Tibial artery (tissue), 4 donors: ENCODE measurements around the gene MORN5.

Experiments used
- DNase-seq, 2 donors: peaks; one replicate each; pipeline ENCODE4 v3.0.0-alpha.2; 2019
- H3K27ac ChIP-seq, 2 donors: fragments of 200-600 bp; sonication (generic) in 1 of 2; 1 replicate in 1 of 2; 2 replicates in 1 of 2; pipeline ENCODE4 v1.5.1; 2018 to 2019; ENCODE audit warnings: mild to moderate bottlenecking in 1 of 2
- H3K27me3 ChIP-seq, 2 donors: fragments of 200-600 bp; sonication (generic) in 1 of 2; one replicate each; pipeline versions ENCODE4 v1.5.1 to v1.6.0; 2016 to 2019
- H3K36me3 ChIP-seq, 3 donors: fragments of 200-600 bp; sonication (generic) in 2 of 3; one replicate each; pipeline ENCODE4 v1.5.1; 2016 to 2019; ENCODE audit warnings: mild to moderate bottlenecking in 2 of 3
- H3K4me1 ChIP-seq, 4 donors: fragments of 200-600 bp; sonication (generic) in 2 of 4; 1 replicate in 3 of 4; 2 replicates in 1 of 4; pipeline ENCODE4 v1.5.1; 2016 to 2019
- H3K4me3 ChIP-seq, 2 donors: fragments of 200-600 bp; sonication (generic) in 1 of 2; 1 replicate in 1 of 2; 2 replicates in 1 of 2; pipeline ENCODE4 v1.5.1; 2018 to 2019; ENCODE audit warnings: mild to moderate bottlenecking in 2 of 2
- H3K9me3 ChIP-seq, 3 donors: fragments of 200-600 bp; sonication (generic) in 1 of 3; one replicate each; pipeline ENCODE4 v1.5.1; 2016 to 2019
- intact Hi-C: fragments of 100-400 bp; cut with DNase I; formaldehyde crosslinking; loops from one replicate; pipeline ENCODE4 v1.15.0; 2023; ENCODE audit warnings: low total_unique reads
- TF ChIP-seq, protein P1 (sequence below), 2 experiments: fragments of 200-600 bp in 1 of 2; fragments of 450-650 bp in 1 of 2; IDR thresholded peaks; one replicate each; pipeline ENCODE4 v1.5.1; 2017 to 2019; ENCODE audit warnings: antibody characterized with exemption in 2 of 2, mild to moderate bottlenecking in 1 of 2, moderate library complexity in 1 of 2

Gene MORN5

GRCh38 chr9:122213589-122214413 is 54.1 kb downstream of the MORN5 start:
- DNase-seq, result no peak
- Histone ChIP-seq H3K4me3 (peak overlapping the region; percentile 20 to 43), H3K36me3 (no peaks in the 10 kb centered on the region), H3K27me3 (peaks cover 8 to 90% of the 10 kb centered on the region in 2 donors), H3K27ac (no peak overlapping the region), H3K4me1 (peaks cover 0 to 29% (median 13%) of the 10 kb centered on the region in 4 donors), H3K9me3 (no peaks in the 10 kb centered on the region)
- TF ChIP-seq, protein P1, sequence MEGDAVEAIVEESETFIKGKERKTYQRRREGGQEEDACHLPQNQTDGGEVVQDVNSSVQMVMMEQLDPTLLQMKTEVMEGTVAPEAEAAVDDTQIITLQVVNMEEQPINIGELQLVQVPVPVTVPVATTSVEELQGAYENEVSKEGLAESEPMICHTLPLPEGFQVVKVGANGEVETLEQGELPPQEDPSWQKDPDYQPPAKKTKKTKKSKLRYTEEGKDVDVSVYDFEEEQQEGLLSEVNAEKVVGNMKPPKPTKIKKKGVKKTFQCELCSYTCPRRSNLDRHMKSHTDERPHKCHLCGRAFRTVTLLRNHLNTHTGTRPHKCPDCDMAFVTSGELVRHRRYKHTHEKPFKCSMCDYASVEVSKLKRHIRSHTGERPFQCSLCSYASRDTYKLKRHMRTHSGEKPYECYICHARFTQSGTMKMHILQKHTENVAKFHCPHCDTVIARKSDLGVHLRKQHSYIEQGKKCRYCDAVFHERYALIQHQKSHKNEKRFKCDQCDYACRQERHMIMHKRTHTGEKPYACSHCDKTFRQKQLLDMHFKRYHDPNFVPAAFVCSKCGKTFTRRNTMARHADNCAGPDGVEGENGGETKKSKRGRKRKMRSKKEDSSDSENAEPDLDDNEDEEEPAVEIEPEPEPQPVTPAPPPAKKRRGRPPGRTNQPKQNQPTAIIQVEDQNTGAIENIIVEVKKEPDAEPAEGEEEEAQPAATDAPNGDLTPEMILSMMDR (IDR thresholded peaks at IDR 0.05), result no peak
- intact Hi-C loops, result no loop called here

DNA sequence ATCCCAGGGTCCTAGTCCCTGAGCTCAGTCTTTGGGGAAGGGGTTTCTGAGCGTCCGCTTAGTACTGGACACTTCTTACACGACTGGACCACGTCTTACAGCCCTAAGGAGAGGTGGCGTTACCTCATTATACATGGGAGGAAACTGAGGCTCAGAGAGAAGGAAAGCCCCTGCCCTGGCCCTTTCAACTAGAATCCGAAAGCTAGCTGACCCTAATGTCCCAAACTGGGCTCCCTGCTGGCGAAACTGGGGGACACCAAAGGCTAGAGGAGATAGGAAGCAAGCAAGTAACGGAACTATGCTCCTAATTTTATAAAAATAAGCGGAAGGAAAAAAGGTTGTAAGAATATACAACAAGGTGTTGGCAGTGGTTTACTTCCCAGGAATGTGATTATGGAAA is 54.8 kb downstream of the MORN5 start:
- Histone ChIP-seq H3K27me3 (peaks cover 8 to 95% of the 10 kb centered on the region in 2 donors), H3K4me1 (peaks cover 0 to 36% (median 18%) of the 10 kb centered on the region in 4 donors), H3K36me3 (no peaks in the 10 kb centered on the region), H3K9me3 (no peaks in the 10 kb centered on the region), H3K27ac (no peak overlapping the region), H3K4me3 (peak overlapping the region in 1 of 2 donors; percentile 43)
- no peak for DNase-seq
- intact Hi-C loops, result no loop called here
- TF ChIP-seq, protein P1 (IDR thresholded peaks at IDR 0.05), result no peak

DNA sequence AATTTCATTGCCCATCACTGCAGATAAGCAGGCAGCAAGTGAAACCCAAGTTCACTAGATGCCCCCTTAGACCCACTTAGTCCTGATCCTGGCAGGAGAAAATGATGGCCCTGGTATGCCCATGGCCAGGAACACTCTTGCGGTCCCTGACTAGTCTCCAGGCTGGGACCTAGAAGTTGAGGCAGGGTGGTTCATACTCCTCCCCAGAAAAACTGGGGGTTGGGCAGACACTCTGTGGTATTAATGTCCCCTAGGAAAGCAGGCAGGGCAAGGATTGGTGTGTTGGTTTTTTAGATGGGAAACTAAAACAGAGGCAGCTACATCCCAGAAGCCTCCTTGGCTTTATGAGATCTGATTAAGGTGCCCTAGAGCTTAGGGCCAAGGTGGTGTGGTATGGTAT is 56.0 kb downstream of the MORN5 start:
- Histone ChIP-seq H3K27me3 (peaks cover 8 to 96% of the 10 kb centered on the region in 2 donors), H3K36me3 (no peaks in the 10 kb centered on the region), H3K4me1 (peaks cover 0 to 47% (median 29%) of the 10 kb centered on the region in 4 donors), H3K27ac (no peak overlapping the region), H3K4me3 (no peak overlapping the region), H3K9me3 (no peaks in the 10 kb centered on the region)
- intact Hi-C loops, result no loop called here
- DNase-seq, result no peak
- TF ChIP-seq, protein P1 (IDR thresholded peaks at IDR 0.05), result no peak

DNA sequence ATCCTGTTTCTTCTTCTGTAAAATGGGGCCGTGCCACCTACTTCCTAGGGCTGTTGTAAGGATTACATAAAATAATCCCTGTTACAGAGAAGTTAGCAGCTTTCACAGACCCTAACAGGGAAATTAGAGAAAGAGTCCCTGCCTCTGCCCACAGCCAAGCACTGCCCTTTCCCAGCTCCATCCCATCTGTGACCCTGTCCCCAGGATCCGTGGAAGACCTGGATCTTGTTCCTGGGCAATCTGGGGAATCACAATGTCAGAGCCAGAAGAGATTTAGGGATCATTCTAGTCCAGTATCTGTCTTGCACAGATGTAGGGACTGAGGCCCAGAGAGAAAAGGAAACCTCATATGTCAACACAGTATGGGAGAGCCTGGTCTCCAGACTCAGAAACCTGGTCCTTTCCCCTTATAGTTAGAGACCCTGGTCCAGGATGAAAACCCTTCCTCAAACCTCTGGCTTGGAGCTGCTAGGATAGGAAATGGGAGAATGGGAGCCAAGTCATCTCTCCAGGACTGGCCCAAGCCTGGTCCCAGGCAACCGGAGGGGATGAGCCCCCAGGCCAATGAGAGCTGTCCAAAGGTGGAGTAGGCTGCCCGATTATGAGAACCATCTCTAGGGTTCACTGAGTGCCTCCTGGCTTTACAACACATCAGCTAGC is 56.6 kb downstream of the MORN5 start:
- Histone ChIP-seq H3K27ac (no peak overlapping the region), H3K4me1 (peaks cover 0 to 52% (median 29%) of the 10 kb centered on the region in 4 donors), H3K27me3 (peaks cover 8 to 96% of the 10 kb centered on the region in 2 donors), H3K4me3 (no peak overlapping the region), H3K36me3 (no peaks in the 10 kb centered on the region), H3K9me3 (no peaks in the 10 kb centered on the region)
- intact Hi-C loops, result no loop called here
- no peak for DNase-seq
- TF ChIP-seq, protein P1 (IDR thresholded peaks at IDR 0.05), result no peak

DNA sequence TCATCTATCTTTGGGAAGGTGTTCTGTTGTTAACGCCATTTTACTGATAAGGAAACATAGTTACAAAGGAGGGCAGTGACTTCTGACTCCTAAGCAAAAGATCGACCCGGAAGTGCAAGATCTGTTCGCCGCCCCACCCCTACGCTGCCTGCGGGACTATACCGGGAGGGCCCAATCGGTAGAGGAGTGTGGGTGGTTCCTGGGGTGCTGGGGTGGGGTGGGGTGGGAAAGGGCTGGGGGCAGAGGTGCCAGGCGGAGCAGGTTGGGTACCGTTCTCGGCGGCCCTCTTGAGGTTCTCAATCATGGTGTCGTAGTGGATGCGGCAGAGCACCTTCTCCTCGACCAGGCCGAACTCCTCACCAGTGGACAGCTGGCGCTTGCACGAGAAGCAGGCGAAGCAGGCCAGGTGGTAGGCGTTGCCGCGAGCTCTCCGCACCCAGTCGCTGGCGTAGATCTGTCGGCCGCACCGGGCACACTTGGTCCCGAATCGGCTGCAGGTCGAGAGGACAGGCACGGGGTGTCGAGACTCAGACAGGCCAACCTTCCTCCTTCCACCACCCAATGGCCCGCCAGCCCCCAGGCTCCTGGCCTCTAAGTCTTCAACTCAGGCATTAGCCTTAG is 57.2 kb downstream of the MORN5 start:
- no peak overlapping the region for H3K4me3 ChIP-seq
- intact Hi-C loops, result no loop called here
- H3K27ac ChIP-seq, result no peak overlapping the region
- no peak for DNase-seq
- peaks cover 0 to 56% (median 29%) of the 10 kb centered on the region in 4 donors for H3K4me1 ChIP-seq
- peaks cover 8 to 96% of the 10 kb centered on the region in 2 donors for H3K27me3 ChIP-seq
- no peaks in the 10 kb centered on the region for H3K9me3 ChIP-seq
- no peaks in the 10 kb centered on the region for H3K36me3 ChIP-seq
- TF ChIP-seq, protein P1 (IDR thresholded peaks at IDR 0.05), result no peak
